EL (cell line): ENCODE results near the gene GPER1.
"Not testable (repeated sequence)": the region's sequence is repeated elsewhere in the genome, so short reads cannot be mapped to it uniquely, and the experiment has no call there.

Source experiments
- DNase-seq: peaks from one replicate; pipeline ENCODE4 v3.0.0-alpha.2; 2016

Gene GPER1

GRCh38 chr7:1123715-1124114, 35.8 kb downstream of the GPER1 start:
- DNase-seq = no peak

GRCh38 chr7:1124164-1124563, 36.3 kb downstream of the GPER1 start:
- DNase-seq = no peak

- DNase-seq = no peak
Observed at GRCh38 chr7:1124816-1125602, 37.1 kb downstream of the GPER1 start.

DNA sequence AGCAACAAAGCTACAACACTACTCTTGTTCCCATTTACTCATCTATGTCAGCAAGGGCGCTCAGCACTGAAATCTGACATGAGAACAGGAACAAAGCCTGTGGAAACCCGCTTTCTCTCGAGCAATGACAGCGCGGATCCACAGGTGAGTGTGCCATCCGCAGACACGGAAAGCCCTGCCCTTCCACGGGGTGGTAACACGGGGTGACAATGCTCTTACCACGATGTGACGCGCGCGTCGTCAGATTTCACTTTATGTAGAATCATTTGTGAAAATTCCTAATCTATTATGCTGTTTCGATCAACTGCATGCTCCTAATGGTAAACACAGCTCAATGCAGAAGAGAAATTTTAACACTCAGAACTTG, 37.7 kb downstream of the GPER1 start:
- DNase-seq = no peak

GRCh38 chr7:1127001-1127400, 39.1 kb downstream of the GPER1 start:
- DNase-seq = no peak

- DNase-seq = no peak
Observed at GRCh38 chr7:1129431-1129830, 41.5 kb downstream of the GPER1 start.

DNA sequence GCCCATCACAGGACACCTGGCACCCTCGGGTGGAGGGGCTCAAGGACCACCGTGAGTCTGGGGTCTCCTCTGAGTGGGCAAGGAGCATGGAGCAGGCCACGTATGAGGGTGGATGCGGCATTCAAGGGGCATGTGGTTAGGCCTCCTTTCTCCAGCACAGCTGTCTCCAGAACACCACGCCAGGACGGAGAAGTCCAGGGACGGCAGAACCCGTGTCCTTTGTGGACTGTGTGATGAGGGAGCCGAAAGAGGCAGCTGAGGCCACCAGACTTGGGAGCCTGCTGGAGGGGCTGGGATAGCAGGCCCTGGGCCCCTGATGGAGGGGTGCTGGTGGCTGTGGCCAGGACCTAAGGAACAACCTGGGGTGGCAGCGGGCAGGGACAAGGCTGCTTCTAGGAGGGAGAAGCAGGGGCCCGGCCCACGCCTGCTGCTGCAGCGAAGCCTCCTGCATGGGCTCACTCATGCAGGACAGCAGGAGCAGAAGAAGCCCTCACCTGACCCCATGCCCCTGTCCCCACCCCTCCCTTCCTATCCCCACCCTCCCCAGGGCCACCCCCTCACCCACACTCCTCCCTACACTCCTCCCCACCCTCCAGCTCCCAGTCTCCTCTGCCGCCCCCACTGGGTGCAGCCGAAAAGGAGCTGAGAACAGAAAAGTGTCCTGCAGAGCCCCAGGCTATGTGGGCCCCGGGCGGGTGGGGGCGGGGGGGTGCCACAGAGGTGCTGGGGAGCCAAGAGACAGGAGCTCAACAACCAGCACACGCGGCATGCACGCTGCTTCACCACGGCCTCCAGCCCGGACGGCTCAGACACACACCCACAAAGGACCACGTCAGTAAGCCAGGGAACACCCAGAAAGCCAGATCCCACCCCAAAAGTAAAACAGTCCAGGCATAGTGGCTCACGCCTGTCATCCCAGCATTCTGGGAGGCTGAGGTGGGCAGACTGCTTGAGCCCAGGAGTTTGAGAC, 42.4 kb downstream of the GPER1 start:
- no peak for DNase-seq

GRCh38 chr7:1131471-1132265, 43.8 kb downstream of the GPER1 start:
- no peak for DNase-seq

GRCh38 chr7:1134951-1135350, 47.0 kb downstream of the GPER1 start:
- DNase-seq = no peak

- no peak for DNase-seq
Observed at GRCh38 chr7:1136841-1137516, 49.1 kb downstream of the GPER1 start.

DNA sequence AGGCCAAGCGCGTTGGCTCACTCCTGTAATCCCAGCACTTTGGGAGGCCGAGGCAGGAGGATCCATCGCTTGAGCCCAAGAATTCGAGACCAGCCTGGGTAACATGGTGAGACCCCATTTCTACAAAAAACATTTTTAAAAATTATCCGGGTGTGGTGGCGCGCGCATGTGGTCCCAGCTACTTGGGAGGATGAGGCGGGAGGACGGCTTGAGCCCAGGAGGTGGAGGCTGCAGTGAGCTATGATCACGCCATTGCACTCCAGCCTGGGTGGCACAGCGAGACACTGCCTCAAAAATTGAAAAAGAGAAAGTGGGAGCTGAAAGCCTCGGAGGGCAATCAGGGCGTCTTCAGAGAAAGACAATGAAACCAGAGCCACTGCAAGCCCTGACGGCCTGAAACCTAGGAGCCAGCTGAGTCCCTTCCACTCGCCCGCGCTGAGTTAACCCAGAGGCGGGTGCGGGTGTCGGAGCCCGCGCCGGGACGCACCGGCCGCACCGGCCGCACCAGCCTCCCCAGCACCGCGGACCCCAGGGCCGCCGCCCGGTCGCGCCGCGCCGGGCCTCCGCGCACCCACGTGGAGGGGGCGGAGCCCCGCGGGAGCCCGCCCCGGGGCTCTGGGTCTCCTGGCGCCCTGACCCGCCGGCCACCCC, 49.7 kb downstream of the GPER1 start:
- DNase-seq = no peak

GRCh38 chr7:1140476-1141104, 52.7 kb downstream of the GPER1 start:
- DNase-seq = no peak

GRCh38 chr7:1141651-1142050, 53.7 kb downstream of the GPER1 start:
- DNase-seq = no peak

GRCh38 chr7:1142051-1142635, 54.2 kb downstream of the GPER1 start:
- no peak for DNase-seq

DNA sequence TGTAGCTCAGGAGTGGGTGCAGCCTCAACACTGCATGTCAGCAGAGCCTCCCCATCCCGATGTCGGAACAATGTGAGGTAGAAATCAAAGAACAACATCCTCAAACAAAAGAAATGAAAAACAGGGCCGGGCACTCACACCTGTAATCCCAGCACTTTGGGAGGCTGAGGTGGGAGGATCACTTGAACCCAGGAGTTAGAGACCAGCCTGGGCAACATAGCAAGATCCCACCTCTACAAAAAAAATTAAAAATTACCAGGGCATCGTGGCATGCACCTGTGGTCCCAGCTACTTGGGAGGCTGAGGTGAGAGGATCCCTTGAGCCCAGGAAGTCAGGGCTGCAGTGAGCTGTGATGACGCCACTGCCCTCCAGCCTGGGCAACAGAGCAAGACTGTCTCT, 55.1 kb downstream of the GPER1 start:
- DNase-seq = not testable (repeated sequence)
